ENCODE measurements around the gene OBSCN. TPM values are rescaled to one million over a fixed set of nuclear protein-coding genes. Genes with fewer than 3 reads are reported as not detected.

Gene OBSCN
- total RNA-seq, 1 donor from 2014 or later, result 316 TPM

- no peak for DNase-seq
- Histone ChIP-seq H3K36me3 (peaks cover 83% of the 10 kb centered on the region), H3K27me3 (ENCODE audit: low read depth) (no peaks in the 10 kb centered on the region)
Measured at GRCh38 chr1:228323401-228323800, 115.6 kb downstream of the OBSCN start.

GRCh38 chr1:228325267-228325666 is 117.4 kb downstream of the OBSCN start:
- H3K27me3 ChIP-seq (ENCODE audit: low read depth), result no peaks in the 10 kb centered on the region
- H3K4me1 ChIP-seq, result peaks cover 35% of the 10 kb centered on the region
- TF ChIP-seq CTCF (IDR thresholded peaks at IDR 0.05; ENCODE audit: borderline replicate concordance), result no peak
- H3K27ac ChIP-seq (replicated peaks), result no peak overlapping the region
- DNase-seq, result no peak
- intact Hi-C loops (cut with micrococcal nuclease), result no loop called here
- H3K9me3 ChIP-seq (replicated peaks), result peaks cover 17% of the 10 kb centered on the region
- no peak overlapping the region for H3K4me3 ChIP-seq
- H3K36me3 ChIP-seq, result peaks cover 64% of the 10 kb centered on the region

More at GRCh38 chr1:228323401-228323800, 115.6 kb downstream of the OBSCN start:
- H3K9me3 ChIP-seq (replicated peaks), result peaks cover 17% of the 10 kb centered on the region
- intact Hi-C loops (cut with micrococcal nuclease), result no loop called here
- no peak overlapping the region for H3K27ac ChIP-seq (replicated peaks)
- H3K4me1 ChIP-seq, result peaks cover 18% of the 10 kb centered on the region
- no peak for TF ChIP-seq CTCF (IDR thresholded peaks at IDR 0.05; ENCODE audit: borderline replicate concordance)
- no peak overlapping the region for H3K4me3 ChIP-seq

- H3K36me3 ChIP-seq, result peaks cover 50% of the 10 kb centered on the region
- peaks cover 7% of the 10 kb centered on the region for H3K9me3 ChIP-seq (replicated peaks)
- intact Hi-C loops (cut with micrococcal nuclease), result no loop called here
- no peak overlapping the region for H3K4me3 ChIP-seq
- no peak overlapping the region for H3K27ac ChIP-seq (replicated peaks)
- DNase-seq, result no peak
- TF ChIP-seq CTCF (IDR thresholded peaks at IDR 0.05; ENCODE audit: borderline replicate concordance), result no peak
- H3K27me3 ChIP-seq (ENCODE audit: low read depth), result no peaks in the 10 kb centered on the region
- H3K4me1 ChIP-seq, result peaks cover 40% of the 10 kb centered on the region
Measured at GRCh38 chr1:228329887-228330286, 122.0 kb downstream of the OBSCN start.

GRCh38 chr1:228332797-228333738 is 125.2 kb downstream of the OBSCN start:
- intact Hi-C loops (cut with micrococcal nuclease), result no loop called here
- TF ChIP-seq CTCF (IDR thresholded peaks at IDR 0.05; ENCODE audit: borderline replicate concordance), result no peak
- Histone ChIP-seq H3K4me1 (peaks cover 25% of the 10 kb centered on the region), H3K9me3 (replicated peaks) (no peaks in the 10 kb centered on the region), H3K27ac (replicated peaks) (no peak overlapping the region), H3K27me3 (ENCODE audit: low read depth) (no peaks in the 10 kb centered on the region), H3K4me3 (no peak overlapping the region), H3K36me3 (peaks cover 59% of the 10 kb centered on the region)
- no peak for DNase-seq

- H3K4me3 ChIP-seq, result no peak overlapping the region
- intact Hi-C loops (cut with micrococcal nuclease), result no loop called here
- no peak for DNase-seq
- peaks cover 18% of the 10 kb centered on the region for H3K4me1 ChIP-seq
- TF ChIP-seq CTCF (IDR thresholded peaks at IDR 0.05; ENCODE audit: borderline replicate concordance), result no peak
- H3K27ac ChIP-seq (replicated peaks), result no peak overlapping the region
- no peaks in the 10 kb centered on the region for H3K27me3 ChIP-seq (ENCODE audit: low read depth)
- no peaks in the 10 kb centered on the region for H3K9me3 ChIP-seq (replicated peaks)
- peaks cover 64% of the 10 kb centered on the region for H3K36me3 ChIP-seq
Measured at GRCh38 chr1:228333739-228334115, 125.9 kb downstream of the OBSCN start.

Measured in left ventricle myocardium inferior (tissue), 1 donor.